HG03571 (cell line): ENCODE data around the gene ARID1A.

Experiments used
- ATAC-seq: cut with Tn5 transposase; IDR thresholded peaks from one replicate; pipeline ENCODE4 v1.9.1; 2021; ENCODE audit not compliant: unreplicated experiment

Gene ARID1A

DNA sequence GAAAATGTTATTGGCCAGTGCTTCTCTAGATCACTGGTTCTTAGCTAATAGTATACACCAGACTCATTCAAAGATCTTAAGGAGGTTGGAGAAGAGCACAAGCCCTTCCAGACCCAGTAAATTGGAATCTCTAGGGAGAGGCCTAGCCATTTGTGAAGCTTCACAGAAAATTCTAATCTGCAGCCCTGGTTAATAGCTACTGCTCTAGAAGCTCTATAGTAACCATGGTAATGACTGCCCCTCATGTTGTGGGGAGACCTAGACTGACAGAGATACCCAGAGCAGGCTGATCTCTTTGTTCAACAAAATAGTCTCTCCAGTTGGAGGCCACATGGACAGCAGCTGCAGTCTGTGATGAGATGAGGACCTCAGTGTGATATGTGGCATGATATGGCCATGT is 31.7 kb downstream of the ARID1A start:
- ATAC-seq = no peak

DNA sequence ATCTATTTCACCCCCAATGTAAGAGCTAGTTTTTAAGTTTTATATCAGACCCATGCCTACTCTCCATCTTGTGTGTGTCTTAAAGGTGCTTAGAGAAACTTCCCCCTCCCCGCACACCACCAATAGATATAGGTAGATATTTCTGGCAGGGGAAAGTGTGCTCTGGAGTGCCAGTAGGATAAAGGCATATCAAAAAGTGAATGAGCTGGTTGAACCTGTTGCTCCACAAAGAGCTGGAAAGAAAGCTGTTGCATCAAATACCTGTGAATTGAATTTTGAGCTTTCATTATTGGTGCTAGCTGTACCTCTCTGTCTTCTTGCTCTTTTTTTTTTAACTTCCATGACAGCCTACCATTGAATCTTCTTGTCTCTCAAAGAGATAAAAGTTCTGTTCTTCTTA is 32.8 kb downstream of the ARID1A start:
- ATAC-seq = no peak

DNA sequence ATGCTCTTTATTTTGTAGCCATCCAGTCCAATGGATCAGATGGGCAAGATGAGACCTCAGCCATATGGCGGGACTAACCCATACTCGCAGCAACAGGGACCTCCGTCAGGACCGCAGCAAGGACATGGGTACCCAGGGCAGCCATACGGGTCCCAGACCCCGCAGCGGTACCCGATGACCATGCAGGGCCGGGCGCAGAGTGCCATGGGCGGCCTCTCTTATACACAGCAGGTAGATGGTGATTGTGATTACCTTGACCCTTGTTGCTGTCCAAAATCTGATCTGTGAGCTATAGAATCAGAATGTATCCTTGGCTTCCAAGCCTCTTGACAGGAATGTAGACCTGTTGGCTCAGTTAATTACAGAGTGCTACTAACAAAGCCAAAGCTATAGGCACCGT is 33.8 kb downstream of the ARID1A start:
- ATAC-seq = no peak

DNA sequence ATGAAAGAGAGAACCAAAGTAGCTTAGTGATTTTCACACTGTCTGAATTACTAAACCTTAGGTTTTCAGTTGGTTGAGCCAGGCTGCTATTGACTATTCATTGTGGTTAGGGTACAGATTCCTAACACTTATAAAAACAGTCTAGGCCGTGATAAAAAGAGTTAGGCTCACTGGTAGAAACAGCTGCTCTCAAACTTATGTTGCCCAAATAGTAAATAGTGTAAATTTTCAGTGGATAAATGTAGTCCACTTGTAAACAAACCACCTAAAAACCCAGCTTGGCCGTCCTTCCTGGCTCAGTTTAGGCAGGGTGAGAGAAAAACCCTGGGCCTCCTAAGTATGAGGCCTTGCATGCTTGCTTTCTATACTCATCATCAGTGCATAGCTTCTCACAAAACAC is 34.9 kb downstream of the ARID1A start:
- ATAC-seq = no peak

DNA sequence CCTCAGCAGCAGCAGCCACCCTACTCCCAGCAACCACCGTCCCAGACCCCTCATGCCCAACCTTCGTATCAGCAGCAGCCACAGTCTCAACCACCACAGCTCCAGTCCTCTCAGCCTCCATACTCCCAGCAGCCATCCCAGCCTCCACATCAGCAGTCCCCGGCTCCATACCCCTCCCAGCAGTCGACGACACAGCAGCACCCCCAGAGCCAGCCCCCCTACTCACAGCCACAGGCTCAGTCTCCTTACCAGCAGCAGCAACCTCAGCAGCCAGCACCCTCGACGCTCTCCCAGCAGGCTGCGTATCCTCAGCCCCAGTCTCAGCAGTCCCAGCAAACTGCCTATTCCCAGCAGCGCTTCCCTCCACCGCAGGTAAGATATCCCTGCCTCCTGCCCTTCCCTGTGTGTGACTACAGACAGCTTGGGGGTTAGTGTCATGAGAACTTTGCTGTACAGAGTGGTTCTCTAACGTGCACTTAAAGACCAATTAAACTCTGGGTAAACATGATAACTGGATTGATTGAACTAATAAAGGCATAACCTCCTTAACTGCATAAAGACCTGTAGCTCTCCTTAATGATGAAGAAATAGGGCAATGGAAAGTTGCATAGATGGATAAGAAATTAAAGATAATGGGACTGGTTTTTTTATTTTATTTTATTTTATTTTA is 35.6 kb downstream of the ARID1A start:
- no peak for ATAC-seq

DNA sequence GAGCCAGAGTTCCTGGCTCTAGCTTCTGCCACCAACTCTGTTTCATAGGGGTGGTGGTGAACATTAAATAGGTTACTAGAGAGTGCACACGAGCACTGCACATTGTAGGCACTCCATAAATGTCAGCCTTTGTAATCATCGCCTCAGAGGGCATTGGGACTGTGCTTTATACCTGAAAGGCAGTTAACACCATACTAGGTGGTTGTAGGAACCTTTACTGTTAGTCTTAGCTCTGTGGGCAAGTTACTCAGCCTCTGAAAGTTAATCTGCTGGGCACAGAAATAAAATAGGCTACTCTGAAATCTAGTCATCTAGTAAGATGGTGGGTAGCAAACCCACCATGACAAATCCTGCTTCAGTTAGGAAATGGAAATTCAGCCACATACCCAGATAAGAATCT is 37.6 kb downstream of the ARID1A start:
- ATAC-seq = no peak

DNA sequence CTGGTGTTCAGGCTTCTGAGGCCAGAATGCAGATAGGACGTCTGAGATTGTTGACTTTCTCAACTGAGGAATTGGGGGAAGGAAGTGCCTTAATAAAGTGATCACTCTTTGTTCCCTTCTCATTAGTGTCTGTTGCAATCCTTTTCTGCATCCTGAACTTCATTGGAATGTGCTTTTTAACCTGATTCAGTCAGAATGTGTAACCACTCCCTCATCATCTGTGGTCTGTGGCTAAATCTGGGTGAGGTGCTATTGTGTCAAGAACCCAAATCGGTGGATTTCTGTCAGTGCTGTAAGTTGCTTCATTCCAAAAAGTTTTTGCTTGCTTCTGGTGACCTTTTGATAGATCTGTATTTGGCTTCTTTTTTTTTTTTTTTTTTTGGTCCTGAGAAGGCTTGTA is 38.2 kb downstream of the ARID1A start:
- ATAC-seq = no peak

DNA sequence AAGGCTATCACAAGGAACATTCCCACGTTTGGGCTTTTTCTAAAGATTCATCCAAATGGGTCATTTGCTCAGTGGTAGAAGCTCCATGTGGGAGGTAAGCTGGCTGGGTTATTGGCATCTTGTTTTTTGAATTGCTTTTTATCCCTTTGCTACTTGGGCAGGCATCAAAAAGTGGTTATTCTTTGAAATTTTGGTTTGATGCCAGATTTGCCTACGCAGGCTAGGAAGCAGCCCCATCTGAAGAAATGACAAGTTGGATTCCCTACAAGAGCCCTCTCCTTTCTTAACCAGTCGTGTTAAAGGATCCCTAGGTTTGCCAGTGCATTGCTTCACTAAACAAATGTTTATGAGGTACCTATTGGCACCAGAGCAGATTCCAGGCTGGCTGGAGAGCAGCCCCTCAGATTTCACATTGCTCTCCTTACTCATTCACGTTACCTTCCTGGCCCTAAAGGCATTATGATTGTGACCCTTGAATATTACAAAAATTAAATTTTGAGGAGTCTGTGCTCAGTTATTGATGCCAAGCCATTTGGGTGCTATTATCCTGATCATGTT is 38.8 kb downstream of the ARID1A start:
- no peak for ATAC-seq

DNA sequence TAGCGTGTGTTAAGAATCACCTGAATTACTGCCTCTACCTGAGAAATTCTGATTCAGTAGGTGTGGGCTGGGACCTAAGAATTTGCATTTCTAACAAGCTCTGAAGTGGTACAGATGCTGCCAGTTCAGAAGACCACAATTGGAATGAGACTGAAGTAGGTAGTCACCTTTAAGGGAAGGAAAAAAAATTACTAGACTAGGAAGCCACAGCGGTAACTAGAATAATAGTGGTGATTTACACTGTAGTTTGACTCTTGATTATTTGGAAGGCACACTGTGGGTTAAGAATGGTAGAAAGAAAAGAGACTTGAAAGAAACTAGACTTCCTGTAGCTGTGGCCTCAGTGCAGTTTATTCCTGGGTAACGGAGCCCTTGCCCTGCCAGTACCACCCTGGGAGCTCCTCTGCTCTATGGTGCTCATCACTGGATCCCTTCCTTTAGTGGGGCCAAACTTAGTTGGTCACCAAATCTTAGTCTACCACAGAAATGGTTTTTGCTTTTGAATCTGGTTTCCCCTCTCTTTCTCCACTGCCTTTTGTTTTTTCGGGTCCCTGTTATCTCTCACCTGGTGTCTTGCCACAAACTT is 43.6 kb downstream of the ARID1A start:
- ATAC-seq = no peak

DNA sequence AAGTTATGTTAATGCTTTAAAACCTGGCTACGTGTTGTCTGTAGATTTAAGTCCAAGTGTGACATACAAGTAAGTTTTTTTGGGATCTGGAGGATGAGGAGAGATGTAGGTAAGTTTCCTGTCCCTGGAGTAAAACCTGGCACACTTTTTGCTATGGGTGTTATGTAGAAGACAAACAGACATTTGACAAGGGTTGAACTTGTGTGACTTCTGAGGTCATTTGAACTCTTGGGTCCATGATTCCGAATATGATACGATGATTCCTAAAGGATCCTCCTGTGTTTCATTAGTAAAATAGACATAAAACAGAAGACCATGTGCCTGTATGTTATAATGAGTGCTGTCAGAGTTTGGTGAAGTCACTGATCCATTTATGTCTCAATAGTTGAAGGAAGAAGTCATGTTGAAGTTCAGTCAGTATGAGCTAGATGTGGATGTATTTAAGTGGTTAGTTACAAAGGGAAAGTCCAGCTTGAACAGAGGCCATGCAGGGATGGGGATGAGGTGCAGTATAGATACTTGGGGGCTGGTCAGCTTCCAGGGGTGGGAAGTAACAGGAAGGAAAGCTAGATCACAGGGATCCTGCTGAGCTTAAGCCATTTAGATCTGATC is 44.3 kb downstream of the ARID1A start:
- no peak for ATAC-seq

DNA sequence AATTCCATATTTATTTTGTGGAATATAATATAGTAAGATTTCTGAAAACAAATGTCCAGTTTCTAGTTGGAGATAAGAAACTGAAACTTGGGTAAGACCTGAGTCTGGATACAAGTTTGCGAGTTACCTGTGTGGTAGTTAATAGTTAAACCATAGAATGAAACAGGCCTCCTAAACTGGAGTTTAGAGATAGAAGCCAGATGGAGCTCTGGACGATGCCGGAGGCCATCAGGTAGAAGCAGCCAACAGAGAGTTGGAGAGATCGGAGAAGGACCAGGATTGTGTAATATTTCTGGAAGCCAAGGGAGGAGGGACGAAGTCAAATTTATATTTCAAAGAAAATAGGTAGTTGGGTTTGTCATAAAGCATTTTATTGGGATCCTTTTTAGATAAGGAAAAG is 45.1 kb downstream of the ARID1A start:
- no peak for ATAC-seq

DNA sequence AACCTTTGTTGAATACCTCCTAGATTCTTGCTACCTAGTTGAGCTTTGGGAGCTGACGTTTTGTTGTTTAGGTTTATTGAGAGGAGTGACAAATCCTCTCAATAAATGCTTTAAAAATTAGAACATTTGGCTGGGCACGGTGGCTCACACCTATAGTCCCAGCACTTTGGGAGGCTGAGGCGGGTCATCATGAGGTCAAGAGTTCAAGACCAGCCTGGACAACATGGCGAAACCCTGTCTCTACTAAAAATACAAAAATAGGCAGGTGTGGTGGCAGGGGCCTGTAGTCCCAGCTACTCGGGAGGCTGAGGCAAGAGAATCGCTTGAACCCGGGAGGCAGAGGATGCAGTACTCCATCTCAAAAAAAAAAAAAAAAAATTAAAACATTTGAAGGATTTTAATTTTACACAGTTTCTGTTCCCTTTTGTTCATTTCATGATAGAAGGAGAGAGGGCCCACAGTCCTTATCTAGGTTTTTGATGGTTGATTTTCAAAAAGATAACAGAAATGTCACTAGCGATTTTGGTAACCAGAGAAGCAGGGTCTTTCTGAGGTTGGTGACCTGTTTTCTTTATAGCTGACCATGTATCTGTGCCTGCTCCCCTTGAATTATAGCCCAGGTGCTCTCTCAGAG is 47.7 kb downstream of the ARID1A start:
- ATAC-seq = no peak

DNA sequence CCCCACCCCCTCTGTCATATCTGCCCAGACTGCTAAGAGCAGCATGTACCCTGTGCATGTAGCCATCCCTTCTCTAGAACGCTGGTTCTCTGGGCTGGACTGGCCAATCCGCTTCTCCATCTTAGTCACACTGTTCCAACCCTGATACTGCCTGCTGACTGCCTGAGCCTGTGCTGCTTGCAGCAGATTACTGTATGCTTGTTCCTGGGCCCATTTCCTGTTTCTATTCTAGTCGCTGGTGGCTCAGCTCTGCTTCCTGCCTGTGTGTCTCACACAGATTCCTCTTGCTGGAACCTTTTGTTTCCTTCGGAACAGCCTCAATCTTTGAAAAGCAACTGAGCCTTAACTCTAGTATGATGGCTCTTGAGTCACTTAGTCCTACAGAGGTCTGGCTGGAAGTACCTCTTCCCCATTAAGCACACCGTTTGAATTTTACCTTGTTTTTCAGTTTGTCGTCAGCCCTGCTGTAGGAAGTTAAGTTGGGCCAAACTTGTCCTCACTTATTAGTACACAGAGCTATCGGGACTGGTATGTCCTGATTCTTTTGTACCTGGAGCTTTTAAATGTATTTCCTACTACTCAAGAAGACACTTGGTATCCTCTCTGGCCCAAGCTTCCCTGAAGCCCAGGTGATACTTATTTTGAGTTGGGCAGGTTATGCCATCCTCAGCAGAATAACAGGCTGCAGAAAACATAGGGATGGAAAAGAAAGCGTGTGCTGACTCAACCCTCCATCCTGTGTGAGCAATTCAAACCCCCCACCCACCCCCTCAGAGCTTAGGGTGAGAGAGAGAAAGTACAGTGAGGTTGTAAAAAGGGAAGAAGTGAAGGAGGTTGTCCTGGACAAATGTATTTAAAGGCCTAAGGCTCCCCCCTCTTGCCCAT is 48.5 kb downstream of the ARID1A start:
- peak; percentile 95 for ATAC-seq

DNA sequence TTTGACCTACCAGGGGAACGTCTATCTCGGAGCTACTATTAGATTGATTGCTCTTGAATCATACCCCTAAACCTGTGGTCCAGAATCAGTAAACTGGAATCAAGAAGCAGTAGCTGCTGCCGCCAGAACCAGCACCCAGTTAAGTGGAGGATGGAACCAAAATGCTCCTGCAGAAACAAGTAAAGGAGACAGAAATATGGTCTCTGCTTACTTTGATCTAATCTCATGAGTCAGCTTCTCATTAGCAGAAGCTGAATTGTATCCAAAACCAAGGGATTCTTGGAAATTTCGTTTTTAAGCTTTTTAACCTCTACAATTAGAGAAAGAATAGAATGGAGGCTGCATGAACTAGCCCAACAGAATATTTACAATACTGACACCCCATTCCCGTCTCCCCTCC is 49.4 kb downstream of the ARID1A start:
- no peak for ATAC-seq

DNA sequence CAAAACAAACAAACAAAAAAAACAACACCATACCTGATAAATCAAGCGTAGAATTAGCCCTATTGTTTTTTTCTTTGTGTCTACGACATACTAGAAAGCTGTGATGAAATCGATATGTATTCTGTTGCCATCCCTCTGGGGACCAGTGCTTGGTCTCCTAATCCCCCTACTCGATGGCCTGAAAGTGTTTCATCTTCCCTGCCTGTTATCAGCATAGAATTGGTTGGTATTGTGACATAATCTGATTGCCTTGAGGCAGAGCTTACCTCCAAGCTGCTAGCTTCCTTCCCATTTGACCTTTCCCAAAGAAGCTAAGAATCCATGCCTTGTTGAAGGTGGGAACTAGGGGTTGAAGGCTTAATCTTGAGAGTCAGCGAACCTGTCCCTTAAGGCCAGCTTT is 51.2 kb downstream of the ARID1A start:
- ATAC-seq = no peak

DNA sequence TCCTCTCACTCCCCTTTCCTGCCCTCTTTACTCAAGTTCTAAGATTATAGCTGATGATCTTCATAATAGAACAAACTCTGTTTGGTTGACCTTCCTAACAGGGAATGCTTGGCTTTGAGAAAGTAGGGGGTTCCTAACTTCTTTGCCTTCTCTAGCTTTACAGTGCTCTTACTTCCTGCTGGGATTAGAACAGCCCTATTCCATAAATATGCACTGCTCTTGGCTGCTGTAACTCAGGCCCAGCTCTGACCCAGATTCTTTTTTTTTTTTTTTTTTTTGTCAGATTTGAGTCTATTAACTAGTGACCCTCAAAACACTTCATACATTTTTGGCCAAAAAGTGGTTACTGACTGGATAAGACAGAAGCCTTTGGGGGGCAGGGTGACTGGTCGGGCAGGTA is 52.5 kb downstream of the ARID1A start:
- no peak for ATAC-seq

DNA sequence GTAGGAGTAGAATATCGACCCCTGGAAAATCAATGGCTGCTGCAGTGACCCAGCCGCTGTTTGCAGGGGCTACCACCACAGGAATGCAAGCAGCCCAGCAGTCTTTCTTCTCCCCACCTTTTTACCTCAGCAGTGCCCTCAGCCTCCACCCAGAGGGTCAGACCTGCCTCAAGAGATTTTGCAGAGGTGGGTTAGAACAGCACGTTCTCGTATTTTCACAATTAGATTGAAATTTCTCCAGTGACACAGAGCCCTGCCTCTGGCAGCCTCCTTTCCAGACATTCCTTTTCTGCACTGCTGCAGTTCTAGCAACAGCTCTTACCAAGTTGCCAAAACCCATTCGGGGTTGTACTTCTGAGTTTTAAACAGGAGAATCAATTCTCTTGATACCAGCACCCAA is 53.6 kb downstream of the ARID1A start:
- ATAC-seq = no peak

DNA sequence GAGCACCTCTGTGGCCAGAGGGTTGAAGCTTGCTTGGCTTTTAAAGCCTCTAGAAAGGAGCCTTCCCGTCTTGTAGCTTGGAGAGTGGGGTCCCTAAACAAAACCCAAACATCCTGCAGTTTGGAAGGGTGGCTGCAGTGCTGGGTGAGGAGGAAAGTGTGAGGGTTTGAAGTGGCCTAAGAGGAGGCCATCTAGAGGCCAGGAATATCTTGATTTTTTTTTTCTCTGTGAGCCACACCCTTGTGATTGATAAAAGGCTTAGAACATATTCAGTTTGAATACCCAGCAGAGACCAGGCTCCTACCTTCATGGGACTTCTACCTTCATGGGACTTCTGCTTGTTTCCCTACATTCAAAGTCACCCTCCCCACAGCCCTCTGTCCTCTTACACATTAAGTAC is 54.6 kb downstream of the ARID1A start:
- no peak for ATAC-seq

DNA sequence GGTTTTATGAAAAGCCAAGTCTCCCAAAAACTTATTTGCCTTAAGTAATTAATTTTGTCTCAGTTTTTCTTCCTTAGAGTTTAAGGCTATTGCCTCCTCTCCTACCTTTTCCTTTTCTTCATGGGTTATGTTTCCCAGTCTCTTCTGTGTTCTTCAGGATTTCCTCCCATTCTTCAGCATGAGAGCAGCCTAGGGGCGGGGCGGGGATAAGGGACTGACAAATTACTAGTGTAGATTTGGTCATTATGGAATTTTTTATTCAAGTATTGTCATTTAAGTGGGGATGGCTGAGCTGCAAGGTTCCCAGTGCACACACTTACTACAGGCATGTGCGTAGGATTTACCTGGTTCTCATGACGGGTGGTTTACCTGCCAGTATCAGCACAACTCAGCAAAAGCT is 56.7 kb downstream of the ARID1A start:
- no peak for ATAC-seq

DNA sequence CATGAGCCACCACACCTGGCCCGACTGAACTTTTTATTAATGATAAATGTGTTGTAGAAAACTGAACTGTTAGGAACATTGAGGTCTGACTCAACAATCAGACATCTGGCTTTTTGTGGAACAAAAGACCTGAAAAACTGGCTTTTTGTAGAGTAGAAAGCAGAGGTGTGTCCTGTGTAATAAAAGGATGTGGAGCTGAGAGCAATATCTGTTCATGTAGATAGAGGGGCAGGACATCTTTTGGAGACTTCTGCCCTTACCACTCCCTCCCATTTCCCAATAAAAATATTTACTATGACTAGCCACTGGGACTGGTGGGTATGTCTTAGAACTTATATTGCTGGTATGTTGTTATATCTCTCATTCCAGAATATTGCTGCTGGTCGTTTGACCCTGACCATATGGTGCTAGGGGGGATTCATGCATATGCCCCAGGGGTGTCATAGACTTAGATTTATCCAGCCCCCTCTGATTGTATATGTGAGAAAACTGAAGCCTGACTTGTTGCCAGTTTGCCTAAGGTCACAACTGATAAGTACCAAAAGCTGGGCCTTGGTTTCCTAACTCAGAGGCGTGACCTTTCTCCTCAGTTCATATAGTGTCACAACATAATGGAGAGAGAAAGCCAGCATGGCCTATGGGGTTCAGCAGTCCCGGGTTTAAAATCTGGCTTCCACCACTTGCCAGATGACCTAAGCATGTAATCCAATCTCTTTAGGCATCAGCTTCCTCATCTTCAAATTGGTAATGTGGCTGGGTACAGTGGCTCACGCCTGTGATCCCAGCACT is 58.5 kb downstream of the ARID1A start:
- ATAC-seq = no peak
